ENCODE data around the gene MAP1B.

DNA sequence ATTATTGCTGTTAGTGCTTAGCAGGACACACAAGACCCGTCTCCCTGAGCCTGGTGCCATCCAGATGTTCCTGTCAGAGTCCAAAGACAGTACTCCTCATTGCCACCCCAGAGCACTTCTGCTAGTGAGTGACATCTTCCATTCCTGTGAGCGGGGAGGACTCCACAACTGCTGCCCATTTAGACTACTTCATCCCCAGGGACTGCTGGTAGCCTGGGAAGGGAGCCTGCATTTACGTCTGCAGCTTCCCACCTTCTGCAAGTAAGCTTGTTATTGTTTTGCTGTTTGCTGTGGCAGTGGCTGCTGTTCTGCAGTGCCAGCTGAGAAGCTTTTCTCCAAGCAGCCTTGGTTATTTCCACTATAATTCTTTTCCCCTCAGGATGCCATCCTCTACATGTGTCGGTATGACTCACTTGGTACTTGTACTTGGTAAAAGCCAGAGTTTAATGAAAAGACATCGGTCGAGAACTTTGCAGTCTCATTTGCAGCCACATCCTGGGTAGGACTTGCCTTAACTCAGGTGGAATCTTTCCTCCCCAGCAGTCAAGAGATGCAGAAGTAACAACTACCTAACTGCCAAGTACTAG lies 10.6 kb upstream of the MAP1B start:
- TF ChIP-seq, protein P1, sequence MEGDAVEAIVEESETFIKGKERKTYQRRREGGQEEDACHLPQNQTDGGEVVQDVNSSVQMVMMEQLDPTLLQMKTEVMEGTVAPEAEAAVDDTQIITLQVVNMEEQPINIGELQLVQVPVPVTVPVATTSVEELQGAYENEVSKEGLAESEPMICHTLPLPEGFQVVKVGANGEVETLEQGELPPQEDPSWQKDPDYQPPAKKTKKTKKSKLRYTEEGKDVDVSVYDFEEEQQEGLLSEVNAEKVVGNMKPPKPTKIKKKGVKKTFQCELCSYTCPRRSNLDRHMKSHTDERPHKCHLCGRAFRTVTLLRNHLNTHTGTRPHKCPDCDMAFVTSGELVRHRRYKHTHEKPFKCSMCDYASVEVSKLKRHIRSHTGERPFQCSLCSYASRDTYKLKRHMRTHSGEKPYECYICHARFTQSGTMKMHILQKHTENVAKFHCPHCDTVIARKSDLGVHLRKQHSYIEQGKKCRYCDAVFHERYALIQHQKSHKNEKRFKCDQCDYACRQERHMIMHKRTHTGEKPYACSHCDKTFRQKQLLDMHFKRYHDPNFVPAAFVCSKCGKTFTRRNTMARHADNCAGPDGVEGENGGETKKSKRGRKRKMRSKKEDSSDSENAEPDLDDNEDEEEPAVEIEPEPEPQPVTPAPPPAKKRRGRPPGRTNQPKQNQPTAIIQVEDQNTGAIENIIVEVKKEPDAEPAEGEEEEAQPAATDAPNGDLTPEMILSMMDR (IDR thresholded peaks at IDR 0.05; ENCODE audit: borderline replicate concordance, extremely low read depth, low read length, poor library complexity, severe bottlenecking), result no peak
- no peak for TF ChIP-seq EZH2 (IDR thresholded peaks at IDR 0.05; ENCODE audit: borderline replicate concordance, low read depth, low read length, severe bottlenecking)
